Fibroblast of lung (primary cell): ENCODE results near the gene STXBP6.

Source experiments
- EZH2 ChIP-seq: IDR thresholded peaks from 2 replicates; pipeline ENCODE4 v1.5.1; 2012; ENCODE audit warnings: low read length, control low read depth, mild to moderate bottlenecking; ENCODE audit errors: missing control alignments
- TF ChIP-seq, protein P1 (sequence below), 2 donors: IDR thresholded peaks in 1 of 2; conservative IDR thresholded peaks in 1 of 2; 1 replicate in 1 of 2; 2 replicates in 1 of 2; pipeline ENCODE4 v1.5.1; 2011 to 2012; ENCODE audit warnings: low read length in 2 of 2, control low read depth in 1 of 2, inconsistent platforms in 1 of 2, low read depth in 1 of 2, mild to moderate bottlenecking in 1 of 2

DNA sequence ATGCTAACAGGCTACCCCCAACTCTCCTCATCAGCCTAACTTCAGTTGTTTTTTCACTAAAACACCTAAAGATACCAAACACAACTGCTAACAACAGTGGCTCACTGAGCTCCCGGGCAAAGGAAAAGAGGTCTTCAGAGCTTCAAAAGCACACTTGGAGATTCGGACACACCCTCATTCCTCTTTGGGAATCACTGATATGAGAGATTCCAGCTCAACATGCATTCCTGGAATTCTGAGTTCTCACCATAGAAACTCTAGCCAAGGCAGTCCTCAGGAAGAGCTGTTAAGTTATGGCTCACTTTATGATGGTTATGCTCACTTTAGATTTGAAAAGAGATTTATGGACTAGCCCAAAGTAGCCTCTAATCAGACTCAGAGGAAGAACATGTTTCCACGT lies 40.1 kb downstream of the STXBP6 start:
- TF ChIP-seq, protein P1, sequence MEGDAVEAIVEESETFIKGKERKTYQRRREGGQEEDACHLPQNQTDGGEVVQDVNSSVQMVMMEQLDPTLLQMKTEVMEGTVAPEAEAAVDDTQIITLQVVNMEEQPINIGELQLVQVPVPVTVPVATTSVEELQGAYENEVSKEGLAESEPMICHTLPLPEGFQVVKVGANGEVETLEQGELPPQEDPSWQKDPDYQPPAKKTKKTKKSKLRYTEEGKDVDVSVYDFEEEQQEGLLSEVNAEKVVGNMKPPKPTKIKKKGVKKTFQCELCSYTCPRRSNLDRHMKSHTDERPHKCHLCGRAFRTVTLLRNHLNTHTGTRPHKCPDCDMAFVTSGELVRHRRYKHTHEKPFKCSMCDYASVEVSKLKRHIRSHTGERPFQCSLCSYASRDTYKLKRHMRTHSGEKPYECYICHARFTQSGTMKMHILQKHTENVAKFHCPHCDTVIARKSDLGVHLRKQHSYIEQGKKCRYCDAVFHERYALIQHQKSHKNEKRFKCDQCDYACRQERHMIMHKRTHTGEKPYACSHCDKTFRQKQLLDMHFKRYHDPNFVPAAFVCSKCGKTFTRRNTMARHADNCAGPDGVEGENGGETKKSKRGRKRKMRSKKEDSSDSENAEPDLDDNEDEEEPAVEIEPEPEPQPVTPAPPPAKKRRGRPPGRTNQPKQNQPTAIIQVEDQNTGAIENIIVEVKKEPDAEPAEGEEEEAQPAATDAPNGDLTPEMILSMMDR (conservative IDR thresholded peaks at IDR 0.05 in 1 of 2, IDR thresholded peaks at IDR 0.05 in 1 of 2; ENCODE audit: low read depth in 1 of 2, low read length in 2 of 2): no peak
- TF ChIP-seq EZH2: no peak
